Right lobe of liver (tissue), 6 donors: ENCODE measurements around the gene HCN3. TPM values are rescaled to one million over a fixed set of nuclear protein-coding genes. Genes with fewer than 3 reads are reported as not detected.
"Not testable (repeated sequence)": the region's sequence is repeated elsewhere in the genome, so short reads cannot be mapped to it uniquely, and the experiment has no call there.

Experiments
- ATAC-seq, 4 donors: fragments of 200-7000 bp; cut with Tn5 transposase; one replicate each; pipeline ENCODE4 v1.9.1; 2020; ENCODE audit warnings: mild to moderate bottlenecking in 4 of 4, moderate library complexity in 4 of 4
- DNase-seq, 3 donors: peaks; one replicate each; pipeline ENCODE4 v3.0.0-alpha.2; 2020
- H3K27ac ChIP-seq, 3 donors: fragments of 200-600 bp; one replicate each; pipeline ENCODE4 v1.8.0; 2022
- H3K27me3 ChIP-seq, 2 donors: fragments of 200-600 bp; one replicate each; pipeline ENCODE4 v1.8.0; 2022
- H3K36me3 ChIP-seq, 4 donors: fragments of 200-600 bp; sonication (generic) in 1 of 4; one replicate each; pipeline versions ENCODE4 v1.5.1 to v1.8.0; 2017 to 2022; ENCODE audit warnings: control low read depth in 1 of 4
- H3K4me1 ChIP-seq, 4 donors: fragments of 200-600 bp; sonication (generic) in 1 of 4; one replicate each; pipeline versions ENCODE4 v1.5.1 to v1.8.0; 2017 to 2022; ENCODE audit warnings: control low read depth in 1 of 4
- H3K4me3 ChIP-seq, 3 donors: fragments of 200-600 bp; one replicate each; pipeline ENCODE4 v1.8.0; 2022
- H3K9me3 ChIP-seq, 4 donors: fragments of 200-600 bp; sonication (generic) in 1 of 4; one replicate each; pipeline versions ENCODE4 v1.5.1 to v1.8.0; 2017 to 2022; ENCODE audit warnings: control low read depth in 1 of 4
- POLR2A ChIP-seq: fragments of 450-650 bp; IDR thresholded peaks from one replicate; pipeline ENCODE4 v1.6.1; 2017; ENCODE audit warnings: antibody characterized with exemption, mild to moderate bottlenecking
- WGBS: methylation state at CpG from one replicate; pipeline ENCODE4 v1.1.6; 2018; ENCODE audit warnings: low coverage, low lambda C conversion rate; ENCODE audit not compliant: insufficient coverage; ENCODE audit errors: missing lambda C conversion rate; 5-methylcytosine and 5-hydroxymethylcytosine counted together
- intact Hi-C, 2 donors: fragments of 100-400 bp; cut with DNase I; formaldehyde crosslinking; loops; one replicate each; pipeline versions ENCODE4 v1.11.2 to v1.14.1; 2022
- total RNA-seq, 6 experiments: library from RNA; depleted of rRNA in 2 of 6; stranded (reverse); fragments of >200 nt in 2 of 6; fragmentation: NEBNext Ultra II Directional in 3 of 6; extraction: Animal tissue kit (Norgen Biotek cat#: 25700) in 3 of 6; gene quantifications; one replicate each; pipeline versions ENCODE4 v1.1.0 to v1.2.4, GENCODE V29; 2016 to 2023
- TF ChIP-seq, protein P1 (sequence below), 4 donors: fragments of 200-600 bp in 3 of 4; fragments of 450-650 bp in 1 of 4; IDR thresholded peaks; one replicate each; pipeline versions ENCODE4 v1.5.1 to v1.8.0; 2016 to 2022; ENCODE audit warnings: antibody characterized with exemption in 4 of 4, mild to moderate bottlenecking in 2 of 4
- donor health status: DM: no; HTN: yes; CAD: no.
- donor health status: DM: no; HTN: no; CAD: no.
- donor health status: DM: no; HTN: no; CAD: no.
- donor health status: DM: no; HTN: yes; CAD: no.
- donor health status: DM: no; HTN: yes; CAD: no.

The HCN3 gene
- total RNA-seq, 6 experiments from 2014 or later = 0.56 to 1.6 (median 1.2) TPM

- Histone ChIP-seq H3K4me3 (peak overlapping the region; percentile 58 to 72 (median 64)), H3K36me3 (no peaks in the 10 kb centered on the region), H3K27ac (peak overlapping the region; percentile 77 to 89 (median 85)), H3K9me3 (peaks cover 0 to 2% (median 0%) of the 10 kb centered on the region in 4 donors), H3K4me1 (peaks cover 0 to 12% (median 2%) of the 10 kb centered on the region in 4 donors), H3K27me3 (no peaks in the 10 kb centered on the region)
- peak; percentile 95 to 98 (median 98) for DNase-seq
- ATAC-seq = peak; percentile 89 to 94 (median 94)
- TF ChIP-seq, protein P1, sequence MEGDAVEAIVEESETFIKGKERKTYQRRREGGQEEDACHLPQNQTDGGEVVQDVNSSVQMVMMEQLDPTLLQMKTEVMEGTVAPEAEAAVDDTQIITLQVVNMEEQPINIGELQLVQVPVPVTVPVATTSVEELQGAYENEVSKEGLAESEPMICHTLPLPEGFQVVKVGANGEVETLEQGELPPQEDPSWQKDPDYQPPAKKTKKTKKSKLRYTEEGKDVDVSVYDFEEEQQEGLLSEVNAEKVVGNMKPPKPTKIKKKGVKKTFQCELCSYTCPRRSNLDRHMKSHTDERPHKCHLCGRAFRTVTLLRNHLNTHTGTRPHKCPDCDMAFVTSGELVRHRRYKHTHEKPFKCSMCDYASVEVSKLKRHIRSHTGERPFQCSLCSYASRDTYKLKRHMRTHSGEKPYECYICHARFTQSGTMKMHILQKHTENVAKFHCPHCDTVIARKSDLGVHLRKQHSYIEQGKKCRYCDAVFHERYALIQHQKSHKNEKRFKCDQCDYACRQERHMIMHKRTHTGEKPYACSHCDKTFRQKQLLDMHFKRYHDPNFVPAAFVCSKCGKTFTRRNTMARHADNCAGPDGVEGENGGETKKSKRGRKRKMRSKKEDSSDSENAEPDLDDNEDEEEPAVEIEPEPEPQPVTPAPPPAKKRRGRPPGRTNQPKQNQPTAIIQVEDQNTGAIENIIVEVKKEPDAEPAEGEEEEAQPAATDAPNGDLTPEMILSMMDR (IDR thresholded peaks at IDR 0.05) = peak in 1 of 4 donors; percentile 91
- TF ChIP-seq POLR2A = peak; percentile 89
- intact Hi-C loops = no loop called here
- 1% methylated on average over 26 of the region's 53 CpGs for WGBS
Measured at GRCh38 chr1:155244368-155245162, 32.7 kb upstream of the HCN3 start.

DNA sequence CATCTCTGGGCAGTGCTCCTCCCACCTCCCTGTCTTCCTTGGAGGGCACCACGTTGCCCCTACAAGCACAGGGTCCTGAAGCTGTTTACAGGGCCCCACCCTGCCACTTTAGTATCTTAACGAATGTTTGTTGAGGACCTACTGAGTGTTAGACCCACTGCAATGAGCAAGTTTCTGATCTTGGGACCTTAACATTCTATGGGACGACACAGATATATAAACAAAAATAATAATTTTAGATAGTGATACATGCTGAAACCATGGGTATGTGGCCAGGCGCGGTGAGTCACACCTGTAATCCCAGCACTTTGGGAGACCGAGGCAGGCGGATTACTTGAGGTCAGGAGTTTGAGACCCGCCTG is 32.1 kb upstream of the HCN3 start:
- Histone ChIP-seq H3K36me3 (no peaks in the 10 kb centered on the region), H3K4me3 (peak overlapping the region in 2 of 3 donors; percentile 64 to 72), H3K27me3 (no peaks in the 10 kb centered on the region), H3K9me3 (peaks cover 0 to 2% (median 0%) of the 10 kb centered on the region in 4 donors), H3K4me1 (peaks cover 0 to 12% (median 2%) of the 10 kb centered on the region in 4 donors), H3K27ac (peak overlapping the region; percentile 11 to 89 (median 21))
- intact Hi-C loops = no loop called here
- WGBS = 70% methylated on average over 8 of the region's 8 CpGs
- no peak for ATAC-seq
- TF ChIP-seq, protein P1 (IDR thresholded peaks at IDR 0.05) = no peak
- no peak for TF ChIP-seq POLR2A
- DNase-seq = no peak

- ATAC-seq, H3K9me3 ChIP-seq, H3K27ac ChIP-seq, H3K36me3 ChIP-seq, DNase-seq, H3K4me1 ChIP-seq, H3K4me3 ChIP-seq, intact Hi-C loops, H3K27me3 ChIP-seq: not testable (repeated sequence)
- 86% methylated on average over 3 of the region's 3 CpGs for WGBS
Measured at GRCh38 chr1:155246796-155247195, 30.5 kb upstream of the HCN3 start.

GRCh38 chr1:155247667-155248553 is 29.4 kb upstream of the HCN3 start:
- no peak for DNase-seq

More at GRCh38 chr1:155247667-155248553, 29.4 kb upstream of the HCN3 start:
- 84% methylated on average over 14 of the region's 26 CpGs for WGBS
- ATAC-seq = no peak
- Histone ChIP-seq H3K4me3 (no peak overlapping the region), H3K4me1 (peaks cover 0 to 8% (median 2%) of the 10 kb centered on the region in 4 donors), H3K27me3 (no peaks in the 10 kb centered on the region), H3K27ac (no peak overlapping the region), H3K36me3 (no peaks in the 10 kb centered on the region), H3K9me3 (peaks cover 0 to 2% (median 0%) of the 10 kb centered on the region in 4 donors)
- TF ChIP-seq POLR2A = no peak
- TF ChIP-seq, protein P1 (IDR thresholded peaks at IDR 0.05) = no peak
- intact Hi-C loops = no loop called here
